HG03045 (cell line): ENCODE data around the gene SMCHD1.
"Not testable (repeated sequence)": the region's sequence is repeated elsewhere in the genome, so short reads cannot be mapped to it uniquely, and the experiment has no call there.

Experiments used
- ATAC-seq: cut with Tn5 transposase; IDR thresholded peaks from one replicate; pipeline ENCODE4 v1.9.1; 2021; ENCODE audit warnings: mild to moderate bottlenecking, moderate library complexity; ENCODE audit not compliant: unreplicated experiment

SMCHD1 gene

DNA sequence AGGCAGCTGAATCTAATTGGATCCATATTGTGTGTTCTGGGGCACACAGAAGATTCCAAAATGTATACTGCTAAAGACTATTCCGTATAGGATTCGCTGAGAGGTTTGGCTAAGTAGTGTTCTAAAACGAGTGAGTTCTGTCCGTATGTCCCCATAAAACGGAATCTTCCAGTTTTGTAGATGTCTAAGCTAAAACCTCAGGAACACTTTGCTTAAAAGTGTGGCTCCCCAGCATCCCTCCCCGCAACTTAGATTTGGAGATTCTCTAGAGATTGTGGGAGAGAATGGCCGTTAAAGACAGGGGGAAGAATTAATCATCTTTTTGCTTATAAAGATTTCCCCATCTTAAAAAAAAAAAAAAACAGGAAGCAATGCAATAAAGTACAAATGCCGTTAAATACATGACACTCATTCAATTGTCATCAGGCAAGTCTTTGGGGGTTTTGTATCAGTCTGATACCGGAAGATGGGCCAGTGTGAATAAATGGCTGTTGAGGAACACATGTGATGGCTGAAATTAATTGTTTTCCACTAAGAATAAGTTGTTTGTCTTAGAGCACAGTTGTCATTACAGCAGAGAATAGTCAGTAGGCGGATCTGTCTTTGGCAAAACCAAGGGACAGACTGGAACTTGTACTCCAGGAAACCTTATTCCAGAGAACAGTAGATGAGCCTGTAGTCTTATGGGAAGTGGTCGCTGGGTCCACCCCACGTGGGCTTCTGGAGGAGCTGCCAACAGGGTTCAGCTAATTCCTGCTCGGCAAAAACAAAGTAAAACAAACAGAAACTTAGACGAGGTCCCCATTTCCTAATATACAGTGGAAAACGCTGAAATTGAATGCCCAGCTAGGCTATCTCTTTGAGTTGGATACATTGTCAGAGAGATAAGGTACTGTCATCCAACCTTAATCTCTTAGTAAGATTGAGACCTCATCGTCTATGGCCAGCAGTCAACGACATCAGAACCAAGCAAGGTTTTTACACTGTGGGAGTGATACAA lies 193.0 kb downstream of the SMCHD1 start:
- ATAC-seq: no peak

DNA sequence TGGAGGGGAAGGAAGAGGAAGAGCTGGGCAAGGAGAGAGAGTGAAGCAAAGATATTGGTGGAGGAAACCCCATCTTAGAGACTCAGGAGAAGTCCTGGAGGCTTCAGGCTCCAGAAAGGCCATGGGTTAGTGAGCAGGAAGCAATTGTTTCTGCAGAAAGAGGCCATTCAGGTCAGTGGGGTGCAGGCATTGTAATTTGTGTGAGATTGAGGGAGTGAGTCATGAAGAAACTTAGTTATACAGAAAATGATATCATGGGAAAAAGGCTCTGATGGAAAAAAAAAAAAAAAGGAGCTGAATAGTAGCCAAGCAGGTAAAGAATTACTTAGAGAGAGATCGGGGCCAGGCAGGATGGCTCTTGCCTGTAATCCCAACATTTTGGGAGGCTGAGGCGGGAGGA lies 195.3 kb downstream of the SMCHD1 start:
- ATAC-seq: no peak

DNA sequence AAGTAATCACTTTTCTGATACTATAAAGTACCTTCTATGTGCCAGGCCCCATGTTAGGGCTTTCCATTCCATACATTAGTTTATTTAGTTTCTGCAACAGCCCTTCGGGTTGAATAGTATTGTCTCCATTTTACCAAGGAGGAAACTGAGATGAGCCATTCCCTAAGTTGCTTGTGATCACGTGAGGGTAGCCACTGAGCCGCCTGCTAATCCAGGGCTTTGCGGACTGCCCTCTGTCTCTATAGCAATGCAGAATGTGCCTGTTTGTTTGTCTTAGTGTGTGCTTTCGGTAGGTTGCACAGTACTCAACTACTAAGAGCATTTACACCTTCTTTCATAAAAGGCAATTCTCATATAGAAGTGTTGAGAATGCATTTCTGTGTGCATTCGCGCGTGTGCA lies 196.2 kb downstream of the SMCHD1 start:
- no peak for ATAC-seq

DNA sequence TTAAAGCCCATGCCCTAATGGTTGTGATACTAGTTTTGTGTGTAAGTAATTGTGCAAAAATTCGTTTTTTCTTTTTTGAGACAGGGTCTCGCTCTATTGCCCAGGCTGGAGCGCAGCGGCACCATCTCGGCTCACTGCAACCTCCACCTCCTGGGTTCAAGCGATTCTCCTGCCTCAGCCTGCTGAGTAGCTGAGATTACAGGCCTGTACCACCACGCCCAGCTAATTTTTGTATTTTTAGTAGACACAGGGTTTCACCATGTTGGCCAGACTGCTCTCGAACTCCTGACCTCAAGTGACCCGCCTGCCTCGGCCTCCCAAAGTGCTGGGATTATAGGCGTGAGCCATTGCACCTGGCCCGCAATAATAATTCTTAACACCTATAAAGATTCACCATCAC lies 196.9 kb downstream of the SMCHD1 start:
- not testable (repeated sequence) for ATAC-seq

DNA sequence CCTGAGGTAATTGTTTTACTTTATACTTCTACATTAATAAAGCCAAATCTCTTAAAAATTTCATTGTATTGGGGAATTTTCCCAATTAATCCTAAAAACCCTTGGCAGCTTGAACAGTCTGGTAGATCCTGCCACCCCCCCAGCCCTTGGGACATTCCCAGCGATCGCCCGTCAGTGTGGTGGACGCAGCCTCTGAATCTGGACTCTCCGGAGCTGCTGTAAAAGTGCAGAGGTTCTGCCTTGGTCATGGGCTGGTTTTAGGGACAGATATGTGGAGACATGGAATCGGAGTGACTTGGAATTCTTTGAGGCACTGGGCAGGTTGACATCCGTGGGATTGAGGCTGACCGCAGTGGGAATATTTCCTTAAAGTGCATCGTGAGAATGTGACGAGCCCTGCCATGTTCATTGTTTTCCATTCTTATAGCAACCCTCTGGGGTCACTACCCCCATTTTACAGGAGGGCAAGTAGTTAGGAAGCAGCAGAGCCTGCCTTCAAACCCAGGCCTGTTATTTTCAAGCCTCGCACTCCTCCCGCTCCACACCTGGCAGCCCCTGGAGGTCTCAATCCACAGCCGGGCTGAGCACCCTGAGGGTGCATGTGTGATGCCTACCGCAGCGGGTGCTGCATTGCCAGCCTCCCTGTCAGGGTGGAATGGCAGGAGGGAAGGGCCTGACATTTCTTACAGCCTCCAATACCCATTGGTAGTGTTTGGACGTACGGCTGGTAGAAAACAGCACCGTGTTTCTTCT lies 197.8 kb downstream of the SMCHD1 start:
- no peak for ATAC-seq

DNA sequence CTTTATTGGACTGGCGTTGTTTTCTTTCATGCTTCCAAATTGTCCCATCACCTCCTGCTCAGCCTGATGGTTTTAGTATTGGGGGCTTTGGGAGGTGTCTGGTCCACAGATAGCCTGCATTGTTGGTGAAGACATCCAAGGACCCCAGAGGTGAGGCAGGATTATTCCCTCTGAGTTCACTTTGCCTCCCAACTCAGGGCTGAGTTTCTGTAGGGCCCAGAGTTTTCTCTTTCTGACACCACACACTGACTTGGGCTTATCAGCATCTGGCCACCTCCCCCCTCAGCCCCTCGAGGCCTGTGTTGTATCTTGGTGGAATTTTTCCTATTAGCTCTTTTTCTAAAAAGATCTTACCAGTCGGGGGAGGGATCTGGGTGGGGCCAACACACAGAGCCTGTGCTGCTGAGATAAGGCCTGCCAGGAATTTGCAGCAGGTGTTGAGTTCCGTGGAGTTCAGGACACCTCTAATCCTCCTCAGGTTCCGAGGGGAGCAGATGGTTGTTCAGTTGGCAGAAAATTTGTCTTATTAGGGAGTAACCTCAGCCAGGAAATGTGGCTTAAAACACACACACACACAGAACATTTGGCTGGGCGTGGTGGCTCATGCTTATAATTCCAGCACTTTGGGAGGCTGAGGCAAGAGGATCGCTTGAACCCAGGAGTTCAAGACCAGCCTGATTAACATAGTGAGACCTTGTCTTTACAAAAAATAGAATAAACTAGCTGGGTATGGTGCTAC lies 198.6 kb downstream of the SMCHD1 start:
- ATAC-seq: no peak
